ENCODE results near the gene EDDM3A. TPM values are rescaled to one million over a fixed set of nuclear protein-coding genes. Genes with fewer than 3 reads are reported as not detected.

Gene EDDM3A
- total and polyA plus RNA-seq, 10 of the 15 experiments (the other 5 are each of a cell fraction or from before 2014, with no cell fraction given) = not detected

GRCh38 chr14:20775901-20776300, 30.2 kb downstream of the EDDM3A start:
- Histone ChIP-seq H3K27ac (ENCODE audit: control insufficient read depth, insufficient read depth) (no peak overlapping the region), H3K4me1 (ENCODE audit: control insufficient read depth, insufficient read depth, low read length) (peaks cover 5% of the 10 kb centered on the region), H3K9ac (ENCODE audit: control insufficient read depth, insufficient read depth, low read length) (no peak overlapping the region), H3K4me2 (ENCODE audit: control insufficient read depth, insufficient read depth) (no peak overlapping the region), H3K27me3 (replicated peaks in 1 of 2; ENCODE audit: control insufficient read depth in 2 of 2, insufficient read depth in 2 of 2, low read length in 1 of 2) (no peaks in the 10 kb centered on the region), H3K9me3 (replicated peaks; ENCODE audit: control insufficient read depth, insufficient read depth, low read length) (no peaks in the 10 kb centered on the region), H3K79me2 (ENCODE audit: control insufficient read depth, insufficient read depth, low read length) (no peaks in the 10 kb centered on the region), H3K36me3 (ENCODE audit: control insufficient read depth in 2 of 2, insufficient read depth in 2 of 2, low read length in 1 of 2) (no peaks in the 10 kb centered on the region), H2AFZ (ENCODE audit: control insufficient read depth, low read depth, low read length) (no peak overlapping the region), H4K20me1 (ENCODE audit: control insufficient read depth, insufficient read depth) (no peaks in the 10 kb centered on the region), H3K4me3 (no peak overlapping the region)
- FAIRE-seq (no peak), DNase-seq (ENCODE audit: low read depth, low spot score) (no peak), ATAC-seq (no peak)
- RAD21 ChIA-PET (ENCODE audit: unreplicated experiment) = interaction anchor here (0.6 kb wide), 1 partner anchor 12 kb away, joined by 3 read pairs; no protein-coding TSS in a partner anchor
- in situ Hi-C loops (cut with MboI) = no loop called here
- 100% methylated on average over 1 of the region's 1 CpG for WGBS (ENCODE audit: insufficient coverage, insufficient replicate concordance, low lambda C conversion rate, missing lambda C conversion rate)
- TF ChIP-seq ZBTB33 (IDR thresholded peaks at IDR 0.05) (no peak), RAD51 (IDR thresholded peaks at IDR 0.05) (no peak), BCL11A (IDR thresholded peaks at IDR 0.05; ENCODE audit: low read depth, low read length) (no peak), SUPT20H (IDR thresholded peaks at IDR 0.05; ENCODE audit: borderline replicate concordance, control insufficient read depth, low read depth, low read length) (no peak), POU2F2 (IDR thresholded peaks at IDR 0.05; ENCODE audit: borderline replicate concordance, low read depth, low read length) (no peak), ZNF384 (IDR thresholded peaks at IDR 0.05; ENCODE audit: borderline replicate concordance, low read depth, low read length) (no peak), HDAC6 (IDR thresholded peaks at IDR 0.05; ENCODE audit: unreplicated experiment) (no peak), NR2C1 (IDR thresholded peaks at IDR 0.05) (no peak), RB1 (IDR thresholded peaks at IDR 0.05; ENCODE audit: borderline replicate concordance) (no peak), MXI1 (IDR thresholded peaks at IDR 0.05; ENCODE audit: low read depth, low read length) (no peak), E4F1 (IDR thresholded peaks at IDR 0.05; ENCODE audit: borderline replicate concordance, partially characterized antibody) (no peak), JUND (IDR thresholded peaks at IDR 0.05; ENCODE audit: low read depth, low read length) (no peak)
- no TSS peak for BruUV-seq (replicated peaks)
- intact Hi-C loops (cut with micrococcal nuclease; ENCODE audit: unreplicated experiment) = no loop called here
- CTCF ChIA-PET = interaction anchor here (2.2 to 2.7 kb wide), 2 partner anchors 18 to 82 kb away, joined by 7 to 8 read pairs; no protein-coding TSS in a partner anchor
- POLR2A ChIA-PET = no interaction called here
- SMC1A ChIA-PET (ENCODE audit: uncharacterized antibody, unreplicated experiment) = interaction anchor here (1.2 kb wide), 1 partner anchor 41 kb away, joined by 3 read pairs; no protein-coding TSS in a partner anchor

All from GM12878 (cell line).